Liver (tissue), 9 donors: ENCODE measurements around the gene PNMA6E. TPM values are rescaled to one million over a fixed set of nuclear protein-coding genes. Genes with fewer than 3 reads are reported as not detected.

Experiments
- DNase-seq: peaks from one replicate; pipeline ENCODE4 v3.0.0-alpha.2; 2017; ENCODE audit warnings: low spot score
- H3K27ac ChIP-seq, 2 donors: one replicate each; pipeline ENCODE4 v1.7.0; 2013; ENCODE audit warnings: inconsistent platforms in 2 of 2, low read length in 2 of 2, control low read depth in 1 of 2, low read depth in 1 of 2, mild to moderate bottlenecking in 1 of 2
- H3K27me3 ChIP-seq, 4 donors: one replicate each; pipeline versions ENCODE4 v1.6.1 to v1.7.0; 2013; ENCODE audit warnings: low read length in 3 of 4, inconsistent platforms in 1 of 4, mild to moderate bottlenecking in 1 of 4, moderate library complexity in 1 of 4; ENCODE audit not compliant: control insufficient read depth in 4 of 4, insufficient read depth in 4 of 4
- H3K36me3 ChIP-seq, 4 donors: one replicate each; pipeline versions ENCODE4 v1.6.1 to v1.7.0; 2013; ENCODE audit warnings: low read length in 3 of 4, mild to moderate bottlenecking in 3 of 4, low read depth in 1 of 4, moderate library complexity in 1 of 4; ENCODE audit not compliant: control insufficient read depth in 4 of 4, insufficient read depth in 3 of 4
- H3K4me1 ChIP-seq, 4 donors: one replicate each; pipeline versions ENCODE4 v1.6.1 to v1.7.0; 2013; ENCODE audit warnings: low read length in 3 of 4, mild to moderate bottlenecking in 3 of 4, moderate library complexity in 1 of 4; ENCODE audit not compliant: control insufficient read depth in 4 of 4, insufficient read depth in 4 of 4
- H3K4me3 ChIP-seq, 3 donors: one replicate each; pipeline versions ENCODE4 v1.6.1 to v1.7.0; 2013; ENCODE audit warnings: low read length in 3 of 3, control low read depth in 1 of 3, low read depth in 1 of 3, mild to moderate bottlenecking in 1 of 3
- H3K9ac ChIP-seq, 2 donors: one replicate each; pipeline ENCODE4 v1.7.0; 2013; ENCODE audit warnings: low read length in 2 of 2, mild to moderate bottlenecking in 2 of 2, moderate library complexity in 2 of 2, control low read depth in 1 of 2, low read depth in 1 of 2
- H3K9me3 ChIP-seq, 4 donors: one replicate each; pipeline versions ENCODE4 v1.6.1 to v1.7.0; 2013; ENCODE audit warnings: low read length in 3 of 4; ENCODE audit not compliant: control insufficient read depth in 4 of 4
- EGR1 ChIP-seq, 2 donors: IDR thresholded peaks; 2 replicates each; pipeline ENCODE4 v1.6.1; 2016 to 2018; ENCODE audit warnings: antibody characterized with exemption in 2 of 2, low read depth in 2 of 2
- FOXA1 ChIP-seq: IDR thresholded peaks from 2 replicates; pipeline ENCODE4 v1.6.1; 2016; ENCODE audit warnings: antibody characterized with exemption
- FOXA2 ChIP-seq: IDR thresholded peaks from 2 replicates; pipeline ENCODE4 v1.6.1; 2016; ENCODE audit warnings: antibody characterized with exemption
- GABPA ChIP-seq, 2 donors: IDR thresholded peaks in 1 of 2; conservative IDR thresholded peaks in 1 of 2; 2 replicates each; pipeline ENCODE4 v1.6.1; 2016; ENCODE audit warnings: antibody characterized with exemption in 2 of 2, mild to moderate bottlenecking in 1 of 2, moderate library complexity in 1 of 2
- HNF4A ChIP-seq, 2 donors: conservative IDR thresholded peaks; 2 replicates each; pipeline ENCODE4 v1.6.1; 2016; ENCODE audit warnings: antibody characterized with exemption in 2 of 2, mild to moderate bottlenecking in 2 of 2
- HNF4G ChIP-seq: IDR thresholded peaks from 2 replicates; pipeline ENCODE4 v1.6.1; 2016; ENCODE audit warnings: antibody characterized with exemption
- JUND ChIP-seq, 2 donors: IDR thresholded peaks; 2 replicates each; pipeline ENCODE4 v1.6.1; 2016; ENCODE audit warnings: antibody characterized with exemption in 2 of 2
- NR2F2 ChIP-seq: IDR thresholded peaks from 2 replicates; pipeline ENCODE4 v1.6.1; 2016; ENCODE audit warnings: antibody characterized with exemption
- RAD21 ChIP-seq, 2 donors: IDR thresholded peaks; 2 replicates each; pipeline ENCODE4 v1.6.1; 2016; ENCODE audit warnings: antibody characterized with exemption in 2 of 2, mild to moderate bottlenecking in 2 of 2
- RXRA ChIP-seq, 2 donors: IDR thresholded peaks; 2 replicates each; pipeline ENCODE4 v1.6.1; 2017 to 2018; ENCODE audit warnings: antibody characterized with exemption in 2 of 2, mild to moderate bottlenecking in 1 of 2
- SP1 ChIP-seq: IDR thresholded peaks from 2 replicates; pipeline ENCODE4 v1.6.1; 2018; ENCODE audit warnings: antibody characterized with exemption, mild to moderate bottlenecking
- TAF1 ChIP-seq: conservative IDR thresholded peaks from 2 replicates; pipeline ENCODE4 v1.6.1; 2016; ENCODE audit warnings: antibody characterized with exemption, mild to moderate bottlenecking
- YY1 ChIP-seq: IDR thresholded peaks from 2 replicates; pipeline ENCODE4 v1.6.1; 2016; ENCODE audit warnings: antibody characterized with exemption, mild to moderate bottlenecking
- WGBS: extraction: QIAGEN DNeasy Blood & Tissue Kit; methylation state at CpG from one replicate; pipeline ENCODE4 v1.1.7; 2013; 5-methylcytosine and 5-hydroxymethylcytosine counted together
- polyA plus RNA-seq, 2 donors: library from polyadenylated mRNA; stranded (reverse) in 1 of 2; unstranded in 1 of 2; fragments of 200-250 nt in 1 of 2; fragments of >200 nt in 1 of 2; fragmentation: Nextera tagmentation in 1 of 2; extraction: Ambion mirVana in 1 of 2; gene quantifications; one replicate each; pipeline versions ENCODE4 v1.2.1 to v1.2.3, GENCODE V29; 2013 to 2015
- total RNA-seq, 2 donors: library from RNA; depleted of rRNA; stranded (reverse); fragments of >200 nt; gene quantifications; one replicate each; pipeline ENCODE4 v1.2.3, GENCODE V29; 2014
- TF ChIP-seq, protein P1 (sequence below): IDR thresholded peaks from 2 replicates; pipeline ENCODE4 v1.6.1; 2016; ENCODE audit warnings: antibody characterized with exemption
- TF ChIP-seq, protein P2 (sequence below): fragments of 150-350 bp; IDR thresholded peaks from 2 replicates; pipeline ENCODE4 v1.5.1; 2017; ENCODE audit warnings: improper control_type of control experiment, low read depth, low read length; ENCODE audit not compliant: missing input control
- TF ChIP-seq, protein P3 (sequence below): IDR thresholded peaks from 2 replicates; pipeline ENCODE4 v1.6.1; 2016; ENCODE audit warnings: antibody characterized with exemption
- TF ChIP-seq, protein P4 (sequence below): IDR thresholded peaks from 2 replicates; pipeline ENCODE4 v1.6.1; 2016; ENCODE audit warnings: antibody characterized with exemption
- TF ChIP-seq, protein P5 (sequence below): IDR thresholded peaks from 2 replicates; pipeline ENCODE4 v1.6.1; 2016; ENCODE audit warnings: antibody characterized with exemption, mild to moderate bottlenecking
- donor health status: healthy.
- donor health status: healthy.
- donor health status: healthy.
- donor health status: healthy.
- donor health status: healthy.

PNMA6E gene
- total and polyA plus RNA-seq, 4 donors, result not detected

DNA sequence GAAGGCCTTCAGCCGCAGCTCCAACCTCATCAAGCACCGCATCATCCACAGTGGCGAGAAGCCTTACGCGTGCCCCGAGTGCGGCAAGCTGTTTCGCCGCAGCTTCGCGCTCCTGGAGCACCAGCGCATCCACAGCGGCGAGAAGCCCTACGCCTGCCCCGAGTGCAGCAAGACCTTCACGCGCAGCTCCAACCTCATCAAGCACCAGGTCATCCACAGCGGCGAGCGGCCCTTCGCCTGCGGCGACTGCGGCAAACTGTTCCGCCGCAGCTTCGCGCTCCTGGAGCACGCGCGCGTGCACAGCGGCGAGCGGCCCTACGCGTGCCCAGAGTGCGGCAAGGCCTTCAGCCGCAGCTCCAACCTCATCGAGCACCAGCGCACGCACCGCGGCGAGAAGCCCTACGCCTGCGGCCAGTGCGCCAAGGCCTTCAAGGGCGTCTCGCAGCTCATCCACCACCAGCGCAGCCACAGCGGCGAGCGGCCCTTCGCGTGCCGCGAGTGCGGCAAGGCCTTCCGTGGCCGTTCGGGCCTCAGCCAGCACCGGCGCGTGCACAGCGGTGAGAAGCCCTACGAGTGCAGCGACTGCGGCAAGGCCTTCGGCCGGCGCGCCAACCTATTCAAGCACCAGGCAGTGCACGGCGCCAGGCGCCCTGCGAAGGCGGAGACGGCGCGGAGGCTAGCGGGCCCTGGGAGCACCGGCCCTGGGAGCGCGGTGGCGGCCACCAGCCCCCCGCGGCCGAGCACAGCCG lies 19.9 kb upstream of the PNMA6E start (continued):
- TF ChIP-seq FOXA1, result no peak
- TF ChIP-seq JUND (IDR thresholded peaks at IDR 0.05), result no peak
- TF ChIP-seq SP1, result no peak
- TF ChIP-seq HNF4G, result no peak
- no peak for TF ChIP-seq EGR1 (IDR thresholded peaks at IDR 0.05; ENCODE audit: low read depth in 2 of 2)
- no peak for TF ChIP-seq TAF1

DNA sequence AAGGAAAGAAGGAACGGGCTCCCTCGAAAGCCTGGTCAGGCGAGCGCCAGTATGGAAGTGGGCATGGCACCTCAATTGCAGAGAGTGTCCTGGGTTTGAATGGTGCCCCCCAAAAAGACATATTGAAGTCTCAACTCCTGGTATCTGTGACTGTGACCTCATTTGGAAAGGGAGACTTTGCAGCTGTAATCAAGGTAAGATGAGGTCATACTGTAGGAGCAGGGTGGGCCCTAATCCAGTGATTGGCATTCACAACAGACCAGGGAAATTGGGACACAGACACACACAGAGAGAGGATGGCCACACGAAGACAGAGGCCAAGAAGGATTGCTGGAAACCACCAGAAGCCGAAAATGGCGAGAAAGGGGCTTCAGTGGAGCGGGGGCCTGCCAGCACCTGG lies 16.5 kb upstream of the PNMA6E start:
- H3K9me3 ChIP-seq, result no peaks in the 10 kb centered on the region
- H3K4me1 ChIP-seq, result no peaks in the 10 kb centered on the region
- H3K36me3 ChIP-seq, result no peaks in the 10 kb centered on the region
- TF ChIP-seq NR2F2 (no peak), SP1 (no peak), YY1 (no peak), JUND (IDR thresholded peaks at IDR 0.05) (no peak), RAD21 (IDR thresholded peaks at IDR 0.05) (no peak), HNF4A (conservative IDR thresholded peaks at IDR 0.05) (no peak), FOXA2 (no peak), TAF1 (no peak), RXRA (IDR thresholded peaks at IDR 0.05) (no peak), GABPA (IDR thresholded peaks at IDR 0.05 in 1 of 2, conservative IDR thresholded peaks at IDR 0.05 in 1 of 2) (no peak)
- TF ChIP-seq, protein P1, sequence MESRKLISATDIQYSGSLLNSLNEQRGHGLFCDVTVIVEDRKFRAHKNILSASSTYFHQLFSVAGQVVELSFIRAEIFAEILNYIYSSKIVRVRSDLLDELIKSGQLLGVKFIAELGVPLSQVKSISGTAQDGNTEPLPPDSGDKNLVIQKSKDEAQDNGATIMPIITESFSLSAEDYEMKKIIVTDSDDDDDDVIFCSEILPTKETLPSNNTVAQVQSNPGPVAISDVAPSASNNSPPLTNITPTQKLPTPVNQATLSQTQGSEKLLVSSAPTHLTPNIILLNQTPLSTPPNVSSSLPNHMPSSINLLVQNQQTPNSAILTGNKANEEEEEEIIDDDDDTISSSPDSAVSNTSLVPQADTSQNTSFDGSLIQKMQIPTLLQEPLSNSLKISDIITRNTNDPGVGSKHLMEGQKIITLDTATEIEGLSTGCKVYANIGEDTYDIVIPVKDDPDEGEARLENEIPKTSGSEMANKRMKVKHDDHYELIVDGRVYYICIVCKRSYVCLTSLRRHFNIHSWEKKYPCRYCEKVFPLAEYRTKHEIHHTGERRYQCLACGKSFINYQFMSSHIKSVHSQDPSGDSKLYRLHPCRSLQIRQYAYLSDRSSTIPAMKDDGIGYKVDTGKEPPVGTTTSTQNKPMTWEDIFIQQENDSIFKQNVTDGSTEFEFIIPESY, result no peak
- TF ChIP-seq, protein P2, sequence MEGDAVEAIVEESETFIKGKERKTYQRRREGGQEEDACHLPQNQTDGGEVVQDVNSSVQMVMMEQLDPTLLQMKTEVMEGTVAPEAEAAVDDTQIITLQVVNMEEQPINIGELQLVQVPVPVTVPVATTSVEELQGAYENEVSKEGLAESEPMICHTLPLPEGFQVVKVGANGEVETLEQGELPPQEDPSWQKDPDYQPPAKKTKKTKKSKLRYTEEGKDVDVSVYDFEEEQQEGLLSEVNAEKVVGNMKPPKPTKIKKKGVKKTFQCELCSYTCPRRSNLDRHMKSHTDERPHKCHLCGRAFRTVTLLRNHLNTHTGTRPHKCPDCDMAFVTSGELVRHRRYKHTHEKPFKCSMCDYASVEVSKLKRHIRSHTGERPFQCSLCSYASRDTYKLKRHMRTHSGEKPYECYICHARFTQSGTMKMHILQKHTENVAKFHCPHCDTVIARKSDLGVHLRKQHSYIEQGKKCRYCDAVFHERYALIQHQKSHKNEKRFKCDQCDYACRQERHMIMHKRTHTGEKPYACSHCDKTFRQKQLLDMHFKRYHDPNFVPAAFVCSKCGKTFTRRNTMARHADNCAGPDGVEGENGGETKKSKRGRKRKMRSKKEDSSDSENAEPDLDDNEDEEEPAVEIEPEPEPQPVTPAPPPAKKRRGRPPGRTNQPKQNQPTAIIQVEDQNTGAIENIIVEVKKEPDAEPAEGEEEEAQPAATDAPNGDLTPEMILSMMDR, result no peak
- TF ChIP-seq, protein P3, sequence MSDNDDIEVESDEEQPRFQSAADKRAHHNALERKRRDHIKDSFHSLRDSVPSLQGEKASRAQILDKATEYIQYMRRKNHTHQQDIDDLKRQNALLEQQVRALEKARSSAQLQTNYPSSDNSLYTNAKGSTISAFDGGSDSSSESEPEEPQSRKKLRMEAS, result no peak
- TF ChIP-seq, protein P4, sequence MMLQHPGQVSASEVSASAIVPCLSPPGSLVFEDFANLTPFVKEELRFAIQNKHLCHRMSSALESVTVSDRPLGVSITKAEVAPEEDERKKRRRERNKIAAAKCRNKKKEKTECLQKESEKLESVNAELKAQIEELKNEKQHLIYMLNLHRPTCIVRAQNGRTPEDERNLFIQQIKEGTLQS, result no peak
- TF ChIP-seq, protein P5, sequence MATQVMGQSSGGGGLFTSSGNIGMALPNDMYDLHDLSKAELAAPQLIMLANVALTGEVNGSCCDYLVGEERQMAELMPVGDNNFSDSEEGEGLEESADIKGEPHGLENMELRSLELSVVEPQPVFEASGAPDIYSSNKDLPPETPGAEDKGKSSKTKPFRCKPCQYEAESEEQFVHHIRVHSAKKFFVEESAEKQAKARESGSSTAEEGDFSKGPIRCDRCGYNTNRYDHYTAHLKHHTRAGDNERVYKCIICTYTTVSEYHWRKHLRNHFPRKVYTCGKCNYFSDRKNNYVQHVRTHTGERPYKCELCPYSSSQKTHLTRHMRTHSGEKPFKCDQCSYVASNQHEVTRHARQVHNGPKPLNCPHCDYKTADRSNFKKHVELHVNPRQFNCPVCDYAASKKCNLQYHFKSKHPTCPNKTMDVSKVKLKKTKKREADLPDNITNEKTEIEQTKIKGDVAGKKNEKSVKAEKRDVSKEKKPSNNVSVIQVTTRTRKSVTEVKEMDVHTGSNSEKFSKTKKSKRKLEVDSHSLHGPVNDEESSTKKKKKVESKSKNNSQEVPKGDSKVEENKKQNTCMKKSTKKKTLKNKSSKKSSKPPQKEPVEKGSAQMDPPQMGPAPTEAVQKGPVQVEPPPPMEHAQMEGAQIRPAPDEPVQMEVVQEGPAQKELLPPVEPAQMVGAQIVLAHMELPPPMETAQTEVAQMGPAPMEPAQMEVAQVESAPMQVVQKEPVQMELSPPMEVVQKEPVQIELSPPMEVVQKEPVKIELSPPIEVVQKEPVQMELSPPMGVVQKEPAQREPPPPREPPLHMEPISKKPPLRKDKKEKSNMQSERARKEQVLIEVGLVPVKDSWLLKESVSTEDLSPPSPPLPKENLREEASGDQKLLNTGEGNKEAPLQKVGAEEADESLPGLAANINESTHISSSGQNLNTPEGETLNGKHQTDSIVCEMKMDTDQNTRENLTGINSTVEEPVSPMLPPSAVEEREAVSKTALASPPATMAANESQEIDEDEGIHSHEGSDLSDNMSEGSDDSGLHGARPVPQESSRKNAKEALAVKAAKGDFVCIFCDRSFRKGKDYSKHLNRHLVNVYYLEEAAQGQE, result no peak
- no peak overlapping the region for H3K27ac ChIP-seq
- H3K27me3 ChIP-seq, result no peaks in the 10 kb centered on the region
- WGBS, result 94% methylated on average over 8 of the region's 8 CpGs
- no peak for DNase-seq
- no peak overlapping the region for H3K4me3 ChIP-seq
- H3K9ac ChIP-seq, result no peak overlapping the region
